Epithelial cell of proximal tubule (primary cell): ENCODE measurements around the gene IL20RA. TPM values are rescaled to one million over a fixed set of nuclear protein-coding genes. Genes with fewer than 3 reads are reported as not detected.
A peak's percentile ranks its signal among the peaks of the same experiment; 100 is the strongest.
"Not testable (repeated sequence)": the region's sequence is repeated elsewhere in the genome, so short reads cannot be mapped to it uniquely, and the experiment has no call there.

ENCODE experiments used
- DNase-seq: peaks from one replicate; pipeline ENCODE4 v3.0.0-alpha.2; 2011; ENCODE audit warnings: low read depth
- H3K4me3 ChIP-seq: 2 replicates; pipeline ENCODE4 v1.5.1; 2011; ENCODE audit warnings: low read depth, mild to moderate bottlenecking, low read length
- CTCF ChIP-seq: conservative IDR thresholded peaks from 2 replicates; pipeline ENCODE4 v1.5.1; 2012; ENCODE audit warnings: low read depth, mild to moderate bottlenecking, low read length
- total RNA-seq: library from RNA; depleted of rRNA; stranded (reverse); fragments of >200 nt; gene quantifications from 2 replicates; pipeline ENCODE4 v1.2.3, GENCODE V29; 2015

The IL20RA gene
- total RNA-seq, 1 donor from 2014 or later, result not detected

DNA sequence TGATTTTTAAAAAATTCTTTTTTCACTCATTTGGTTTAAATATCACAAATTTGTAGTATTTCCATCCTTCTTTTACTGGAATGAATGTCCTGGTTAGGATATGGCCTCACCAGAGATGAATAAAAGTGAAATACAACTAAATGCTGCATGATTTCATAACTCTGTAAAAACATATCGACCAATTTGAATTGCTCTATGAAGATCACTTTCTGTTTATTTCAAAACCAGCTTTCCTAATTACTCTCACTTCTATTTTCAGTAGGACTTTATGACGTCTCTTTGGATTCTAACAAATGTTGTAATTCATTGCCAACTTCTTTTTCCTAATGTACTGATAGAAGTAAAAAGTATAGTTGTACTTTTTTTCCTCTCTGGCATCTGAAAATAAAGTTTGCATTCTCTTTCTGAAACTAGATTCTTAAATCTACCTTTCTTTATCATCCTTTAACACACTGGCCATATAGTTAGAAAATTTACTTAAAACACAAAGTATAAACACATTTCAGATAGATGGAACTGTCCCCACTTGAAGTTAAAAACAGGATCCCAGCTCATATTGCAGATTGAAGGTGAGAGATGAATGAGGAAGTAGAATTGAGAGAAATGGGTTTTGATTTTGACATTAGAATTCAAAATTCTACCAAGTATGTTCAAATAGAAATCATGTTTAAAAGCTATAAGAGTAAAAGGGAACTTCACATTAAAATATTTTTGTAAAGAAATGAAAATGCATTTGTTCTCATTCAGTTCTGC lies 40.3 kb upstream of the IL20RA start:
- TF ChIP-seq CTCF, result no peak
- DNase-seq, result no peak
- H3K4me3 ChIP-seq, result no peak overlapping the region

DNA sequence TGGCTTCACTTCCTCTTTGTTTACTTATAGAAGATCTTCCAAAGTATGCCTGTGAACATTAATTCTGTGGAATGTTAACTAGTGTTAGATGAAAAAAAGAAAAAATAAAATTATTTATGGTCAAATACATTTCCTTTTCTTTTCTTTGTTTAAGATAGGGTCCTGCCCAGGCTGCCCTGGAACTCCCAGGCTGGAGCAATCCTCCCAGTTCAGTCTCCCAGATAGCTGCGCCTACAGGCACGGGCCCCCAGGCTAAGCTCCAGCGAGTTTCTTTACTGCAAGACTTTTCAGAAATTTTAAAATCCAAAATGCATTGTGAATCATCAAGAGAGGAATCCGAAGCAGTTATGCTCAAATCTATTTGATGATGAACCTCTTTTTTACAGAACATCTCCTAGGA lies 39.3 kb upstream of the IL20RA start:
- DNase-seq, result no peak
- no peak overlapping the region for H3K4me3 ChIP-seq
- TF ChIP-seq CTCF, result no peak

- H3K4me3 ChIP-seq, result no peak overlapping the region
- TF ChIP-seq CTCF, result no peak
- no peak for DNase-seq
Observed at GRCh38 chr6:137081997-137082396, 37.2 kb upstream of the IL20RA start.

DNA sequence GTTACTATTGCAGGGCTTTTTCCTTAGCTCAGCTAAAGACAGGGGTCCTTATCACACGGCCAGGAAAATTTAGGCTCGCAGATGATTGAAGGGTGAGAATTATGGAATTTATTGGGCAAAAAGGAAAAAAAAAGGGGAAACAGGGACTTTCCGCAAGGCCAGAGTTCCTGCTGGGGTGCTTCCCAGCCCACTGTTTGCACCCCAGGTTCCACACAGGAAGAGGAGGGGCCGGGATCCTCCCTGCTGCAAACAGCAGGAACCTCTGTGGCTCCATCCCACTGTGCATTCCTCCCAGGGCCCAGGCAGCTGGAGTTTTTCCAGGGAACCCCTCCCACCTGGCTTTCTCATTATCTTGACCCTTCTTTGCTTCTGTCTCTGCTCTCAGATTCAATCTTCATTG lies 35.9 kb upstream of the IL20RA start:
- no peak for TF ChIP-seq CTCF
- H3K4me3 ChIP-seq, result no peak overlapping the region
- no peak for DNase-seq

- no peak overlapping the region for H3K4me3 ChIP-seq
- DNase-seq, result no peak
- TF ChIP-seq CTCF, result peak; percentile 91
Observed at GRCh38 chr6:137076277-137077068, 31.7 kb upstream of the IL20RA start.

DNA sequence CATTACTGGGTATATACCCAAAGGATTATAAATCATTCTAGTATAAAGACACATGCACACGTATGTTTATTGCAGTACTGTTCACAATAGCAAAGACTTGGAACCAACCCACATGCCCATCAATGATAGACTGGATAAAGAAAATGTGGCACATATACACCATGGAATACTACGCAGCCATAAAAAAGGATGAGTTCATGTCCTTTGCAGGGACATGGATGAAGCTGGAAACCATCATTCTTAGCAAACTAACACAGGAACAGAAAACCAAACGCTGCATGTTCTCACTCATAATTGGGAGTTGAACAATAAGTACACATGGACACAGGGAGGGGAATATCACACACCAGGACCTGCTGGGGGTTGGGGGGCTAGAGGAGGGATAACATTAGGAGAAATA lies 31.0 kb upstream of the IL20RA start:
- not testable (repeated sequence) for DNase-seq, H3K4me3 ChIP-seq

- no peak for DNase-seq
- TF ChIP-seq CTCF, result no peak
- no peak overlapping the region for H3K4me3 ChIP-seq
Observed at GRCh38 chr6:137070303-137070702, 25.5 kb upstream of the IL20RA start.
